IMR-90 (cell line): ENCODE data around the gene MTR. TPM values are rescaled to one million over a fixed set of nuclear protein-coding genes. Genes with fewer than 3 reads are reported as not detected.
A peak's percentile ranks its signal among the peaks of the same experiment; 100 is the strongest.

ENCODE experiments used
- ATAC-seq: fragments of 200-7000 bp; cut with Tn5 transposase; 2 replicates; pipeline ENCODE4 v1.9.1; 2020; ENCODE audit warnings: low read depth, mild to moderate bottlenecking, moderate library complexity
- BruUV-seq: library from RNA; stranded (reverse); fragments of 400-500 nt; replicated peaks from 2 replicates; lab custom pipeline; 2021; lab: Mats Ljungman, UMichigan
- CTCF ChIA-PET: fragments of 300-600 bp; formaldehyde crosslinking; extraction: SDS; loops from one replicate; lab custom pipeline; 2021; ENCODE audit warnings: antibody characterized with exemption; lab: Yijun Ruan, JAX
- POLR2A ChIA-PET: fragments of 300-600 bp; sonication (Branson Sonifier 250); formaldehyde crosslinking; loops from one replicate; lab custom pipeline; 2022; ENCODE audit warnings: antibody characterized with exemption; ENCODE audit not compliant: unreplicated experiment; lab: Charles Lee
- DNase-seq: peaks from one replicate; pipeline ENCODE4 v3.0.0; 2013
- H2AFZ ChIP-seq: replicated peaks from 2 replicates; pipeline ENCODE3; 2013; ENCODE audit warnings: low read length, mild to moderate bottlenecking; ENCODE audit not compliant: poor library complexity
- H2AK5ac ChIP-seq: 2 replicates; pipeline ENCODE4 v1.6.1; 2013; ENCODE audit warnings: low read depth, low read length, inconsistent platforms
- H2AK9ac ChIP-seq: replicated peaks from 2 replicates; pipeline ENCODE3; 2013; ENCODE audit warnings: mild to moderate bottlenecking, low read depth, low read length, moderate library complexity; ENCODE audit not compliant: poor library complexity
- H2BK120ac ChIP-seq: 2 replicates; pipeline ENCODE4 v1.6.1; 2013; ENCODE audit warnings: low read depth, low read length, inconsistent platforms
- H2BK15ac ChIP-seq: 3 replicates; pipeline ENCODE4 v1.6.1; 2013; ENCODE audit warnings: low read depth, low read length, inconsistent platforms
- H2BK20ac ChIP-seq: 2 replicates; pipeline ENCODE4 v1.6.1; 2013; ENCODE audit warnings: low read depth, mild to moderate bottlenecking, inconsistent platforms, low read length, moderate library complexity
- H2BK5ac ChIP-seq: 2 replicates; pipeline ENCODE4 v1.6.1; 2013; ENCODE audit warnings: mild to moderate bottlenecking, low read depth, low read length, inconsistent platforms; ENCODE audit not compliant: poor library complexity, severe bottlenecking
- H3K14ac ChIP-seq: replicated peaks from 2 replicates; pipeline ENCODE4 v1.6.1; 2013; ENCODE audit warnings: low read depth, low read length, inconsistent platforms
- H3K18ac ChIP-seq: 2 replicates; pipeline ENCODE4 v1.6.1; 2013; ENCODE audit warnings: low read depth, low read length, control low read depth
- H3K23ac ChIP-seq: 2 replicates; pipeline ENCODE4 v1.6.1; 2013; ENCODE audit warnings: low read depth, low read length, inconsistent platforms
- H3K27ac ChIP-seq: 2 replicates; pipeline ENCODE4 v1.5.1; 2013; ENCODE audit warnings: mild to moderate bottlenecking, control low read depth, low read length; ENCODE audit not compliant: insufficient read depth
- H3K27me3 ChIP-seq: 2 replicates; pipeline ENCODE4 v1.6.1; 2013; ENCODE audit warnings: low read length; ENCODE audit not compliant: control insufficient read depth, insufficient read depth
- H3K36me3 ChIP-seq: 2 replicates; pipeline ENCODE4 v1.6.1; 2013; ENCODE audit warnings: low read length, mixed read lengths; ENCODE audit not compliant: control insufficient read depth, insufficient read depth
- H3K4ac ChIP-seq: 2 replicates; pipeline ENCODE4 v1.6.1; 2013; ENCODE audit warnings: low read depth, low read length, inconsistent platforms
- H3K4me1 ChIP-seq: 2 replicates; pipeline ENCODE4 v1.6.1; 2013; ENCODE audit warnings: low read length, mixed read lengths; ENCODE audit not compliant: control insufficient read depth, insufficient read depth
- H3K4me2 ChIP-seq: 2 replicates; pipeline ENCODE4 v1.6.1; 2013; ENCODE audit warnings: low read depth, mild to moderate bottlenecking, control low read depth, low read length, moderate library complexity
- H3K4me3 ChIP-seq: 2 replicates; pipeline ENCODE4 v1.5.1; 2013; ENCODE audit warnings: low read depth, mild to moderate bottlenecking, control low read depth, low read length, moderate library complexity; ENCODE audit not compliant: insufficient read depth
- H3K56ac ChIP-seq: 2 replicates; pipeline ENCODE4 v1.6.1; 2013; ENCODE audit warnings: low read length, inconsistent platforms; ENCODE audit not compliant: insufficient read depth; ENCODE audit errors: extremely low read depth
- H3K79me1 ChIP-seq, 2 experiments: 2 replicates each; pipeline ENCODE4 v1.6.1; 2013; ENCODE audit warnings: low read length in 2 of 2, inconsistent platforms in 1 of 2, low read depth in 1 of 2
- H3K9ac ChIP-seq: 2 replicates; pipeline ENCODE4 v1.6.1; 2013; ENCODE audit warnings: low read depth, low read length, control low read depth
- H3K9me1 ChIP-seq: 2 replicates; pipeline ENCODE4 v1.6.1; 2013; ENCODE audit warnings: low read length, inconsistent platforms; ENCODE audit not compliant: insufficient read depth
- H3K9me3 ChIP-seq: 2 replicates; pipeline ENCODE4 v1.6.1; 2013; ENCODE audit warnings: low read length; ENCODE audit not compliant: control insufficient read depth, insufficient read depth
- H4K20me1 ChIP-seq: 2 replicates; pipeline ENCODE4 v1.6.1; 2013; ENCODE audit warnings: low read length, inconsistent platforms; ENCODE audit not compliant: insufficient read depth
- H4K5ac ChIP-seq: 2 replicates; pipeline ENCODE4 v1.6.1; 2013; ENCODE audit warnings: mild to moderate bottlenecking, low read depth, low read length, control low read depth
- H4K8ac ChIP-seq, 2 experiments: 2 replicates each; pipeline ENCODE4 v1.6.1; 2013; ENCODE audit warnings: low read depth in 2 of 2, low read length in 2 of 2, control low read depth in 1 of 2, inconsistent platforms in 1 of 2
- H4K91ac ChIP-seq: 2 replicates; pipeline ENCODE4 v1.6.1; 2013; ENCODE audit warnings: low read depth, low read length, inconsistent platforms; ENCODE audit not compliant: insufficient read depth
- SMC3 ChIP-seq: fragments of 150-350 bp; IDR thresholded peaks from 2 replicates; pipeline ENCODE4 v1.6.1; 2016; ENCODE audit warnings: low read depth, mild to moderate bottlenecking, antibody characterized with exemption, low read length, moderate library complexity
- WGBS, 2 experiments: methylation state at CpG; one replicate each; pipeline versions ENCODE4 v1.1.5 to v1.1.7; 2013; ENCODE audit warnings: missing lambda C conversion rate in 2 of 2; ENCODE audit not compliant: insufficient read length in 1 of 2; ENCODE audit errors: extremely low coverage in 2 of 2; 5-methylcytosine and 5-hydroxymethylcytosine counted together
- dilution Hi-C: fragments of 300-500 bp; cut with HindIII; formaldehyde crosslinking; loops from one replicate; pipeline ENCODE4 v1.14.3; 2018; ENCODE audit warnings: low sequenced_read_pairs; ENCODE audit not compliant: unreplicated experiment
- in situ Hi-C: fragments of 300-500 bp; cut with MboI; formaldehyde crosslinking; loops from 3 replicates; pipeline ENCODE4 v1.14.3; 2019; ENCODE audit warnings: low sequenced_read_pairs, inconsistent platforms, mixed read lengths
- intact Hi-C: fragments of 100-400 bp; cut with micrococcal nuclease; formaldehyde crosslinking; loops from 2 replicates; pipeline ENCODE4 v1.10.0; 2022
- polyA plus RNA-seq, 3 experiments: library from polyadenylated mRNA; depleted of rRNA; stranded (reverse); fragments of >200 nt; gene quantifications; 2 replicates each; pipeline ENCODE4 v1.2.3, GENCODE V29; 2012; ENCODE audit warnings: low replicate concordance in 1 of 3
- total RNA-seq: library from RNA; depleted of rRNA; stranded (reverse); fragments of >200 nt; gene quantifications from 2 replicates; pipeline ENCODE4 v1.2.3, GENCODE V29; 2012
- TF ChIP-seq, protein P1 (sequence below): fragments of 150-350 bp; IDR thresholded peaks from 2 replicates; pipeline ENCODE4 v1.6.1; 2017; ENCODE audit warnings: mild to moderate bottlenecking, antibody characterized with exemption, low read length, low read depth

Gene MTR
- total and polyA plus RNA-seq, 2 of the 4 experiments (the other 2 are of a cell fraction) = 7.7 to 31.0 TPM

DNA sequence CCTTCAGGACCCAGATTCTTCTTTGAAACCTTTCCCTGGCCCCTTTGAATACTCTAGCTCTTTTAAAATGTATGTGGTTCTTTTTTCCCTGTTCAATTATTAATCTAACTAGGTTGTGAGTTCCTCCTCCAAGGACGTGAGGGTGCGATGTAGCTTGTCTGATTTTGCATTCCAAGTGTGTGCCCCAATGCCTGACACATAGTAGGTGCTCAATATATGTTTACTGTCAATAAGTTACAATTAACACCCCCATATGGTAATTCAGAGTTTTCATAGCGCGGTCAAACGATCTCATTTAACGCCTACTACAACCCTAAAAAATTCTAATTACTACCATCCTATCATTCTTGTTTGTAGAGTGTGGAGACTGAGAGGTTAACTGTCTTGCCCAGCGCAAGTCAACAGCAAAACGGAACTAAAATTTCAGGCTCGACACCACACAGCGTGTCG, 482 bp upstream of the MTR start:
- peak overlapping the region; percentile 57 for H2BK5ac ChIP-seq
- peak overlapping the region; percentile 6 for H2BK120ac ChIP-seq
- no peak overlapping the region for H2BK20ac ChIP-seq
- H4K20me1 ChIP-seq = no peaks in the 10 kb centered on the region
- H3K4me3 ChIP-seq = peak overlapping the region; percentile 54
- no peak overlapping the region for H3K23ac ChIP-seq
- H3K27ac ChIP-seq = peak overlapping the region; percentile 61
- H3K4ac ChIP-seq = peak overlapping the region; percentile 27
- in situ Hi-C loops (no loop called here), intact Hi-C loops (loop anchor here (5.0 to 10.0 kb wide), 2 partner anchors 73 to 190 kb away; partner anchors contain the start of gene HEATR1), dilution Hi-C loops (no loop called here)
- 0% methylated on average over 3 of the region's 11 CpGs; no CpG with 5 or more reads in 1 of the 2 experiments for WGBS, 2 experiments
- no TSS peak for BruUV-seq
- H3K9ac ChIP-seq = peak overlapping the region; percentile 55
- ChIA-PET POLR2A (interaction anchor here (0.6 to 1.0 kb wide), 2 partner anchors 35 to 213 kb away, joined by 3 to 5 read pairs; no protein-coding TSS in a partner anchor), CTCF (no interaction called here)
- H3K79me1 ChIP-seq = peaks cover 12 to 19% of the 10 kb centered on the region in 2 experiments; a peak in 3 of 4 replicates
- no peak for TF ChIP-seq SMC3
- TF ChIP-seq, protein P1, sequence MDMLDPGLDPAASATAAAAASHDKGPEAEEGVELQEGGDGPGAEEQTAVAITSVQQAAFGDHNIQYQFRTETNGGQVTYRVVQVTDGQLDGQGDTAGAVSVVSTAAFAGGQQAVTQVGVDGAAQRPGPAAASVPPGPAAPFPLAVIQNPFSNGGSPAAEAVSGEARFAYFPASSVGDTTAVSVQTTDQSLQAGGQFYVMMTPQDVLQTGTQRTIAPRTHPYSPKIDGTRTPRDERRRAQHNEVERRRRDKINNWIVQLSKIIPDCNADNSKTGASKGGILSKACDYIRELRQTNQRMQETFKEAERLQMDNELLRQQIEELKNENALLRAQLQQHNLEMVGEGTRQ = no peak
- H3K18ac ChIP-seq = peak overlapping the region; percentile 52; the same call in 1 of the 2 replicates
- no peaks in the 10 kb centered on the region for H3K27me3 ChIP-seq
- H2AFZ ChIP-seq = peak overlapping the region; percentile 99
- peak overlapping the region; percentile 41; the same call in 1 of the 2 replicates for H3K14ac ChIP-seq
- no peak overlapping the region for H2AK5ac ChIP-seq
- H4K8ac ChIP-seq = peak overlapping the region; percentile 80 to 94
- H3K4me1 ChIP-seq = no peaks in the 10 kb centered on the region
- no peaks in the 10 kb centered on the region for H3K36me3 ChIP-seq
- peak overlapping the region; percentile 19 for H4K91ac ChIP-seq
- H2AK9ac ChIP-seq = peak overlapping the region; percentile 97
- no peak for DNase-seq
- H2BK15ac ChIP-seq = peak overlapping the region; percentile 1; the same call in 1 of the 3 replicates
- 0 out of 2 replicates have a peak overlapping the region, but pooled peaks have one; percentile 56 for H3K56ac ChIP-seq
- H3K4me2 ChIP-seq = peak overlapping the region; percentile 84
- H3K9me1 ChIP-seq = no peaks in the 10 kb centered on the region
- ATAC-seq = no peak
- peak overlapping the region; percentile 85 for H4K5ac ChIP-seq
- H3K9me3 ChIP-seq = no peaks in the 10 kb centered on the region
